HepG2 (cell line): ENCODE data around the gene PTPRF. TPM values are rescaled to one million over a fixed set of nuclear protein-coding genes. Genes with fewer than 3 reads are reported as not detected.

Source experiments
- ATAC-seq: fragments of 200-7000 bp; cut with Tn5 transposase; 3 replicates; pipeline ENCODE4 v1.9.1; 2020; ENCODE audit warnings: mild to moderate bottlenecking, moderate library complexity
- BruUV-seq: library from RNA; stranded (reverse); fragments of 400-500 nt; replicated peaks from 2 replicates; lab custom pipeline; 2021; lab: Mats Ljungman, UMichigan
- CTCF ChIA-PET: fragments of 300-600 bp; formaldehyde crosslinking; extraction: SDS; loops from one replicate; lab custom pipeline; 2021; ENCODE audit warnings: low total read pairs, inconsistent platforms, low intra/inter-chr PET ratio; lab: Yijun Ruan, JAX
- POLR2A ChIA-PET: fragments of 350-600 bp; sonication (Branson Sonifier 250); formaldehyde crosslinking; loops from one replicate; lab custom pipeline; 2020; ENCODE audit warnings: antibody characterized with exemption, inconsistent platforms; lab: Yijun Ruan, JAX
- DNase-seq: peaks from one replicate; pipeline ENCODE4 v3.0.0-alpha.2; 2015; ENCODE audit warnings: low spot score
- FAIRE-seq: peaks from 3 replicates; lab custom pipeline; 2011; peaks lifted over from hg19 to GRCh38; lab: Jason Lieb, UNC
- H2AFZ ChIP-seq: one replicate; pipeline ENCODE4 v1.6.1; 2011; ENCODE audit warnings: low read length, inconsistent platforms
- H3K27ac ChIP-seq: fragments of 300-600 bp; 3 replicates; pipeline ENCODE4 v1.8.0; 2011; ENCODE audit warnings: mixed run types, mild to moderate bottlenecking, mixed read lengths, low read length, inconsistent platforms; ENCODE audit not compliant: insufficient read depth; ENCODE audit errors: extremely low read length
- H3K27me3 ChIP-seq, 2 experiments: fragments of 200-600 bp in 1 of 2; 2 replicates in 1 of 2; 3 replicates in 1 of 2; pipeline versions ENCODE4 v1.6.0 to v1.8.0; 2011; ENCODE audit warnings: low read length in 2 of 2, mild to moderate bottlenecking in 2 of 2, moderate library complexity in 2 of 2, inconsistent platforms in 1 of 2; ENCODE audit not compliant: insufficient read depth in 2 of 2, control insufficient read depth in 1 of 2
- H3K36me3 ChIP-seq, 2 experiments: fragments of 200-600 bp in 1 of 2; replicated peaks in 1 of 2; 2 replicates in 1 of 2; 3 replicates in 1 of 2; pipeline versions ENCODE4 v1.5.1 to v1.8.0; 2011; ENCODE audit warnings: low read length in 2 of 2, inconsistent platforms in 1 of 2; ENCODE audit not compliant: insufficient read depth in 2 of 2, control insufficient read depth in 1 of 2
- H3K4me1 ChIP-seq: 2 replicates; pipeline ENCODE4 v1.5.1; 2012; ENCODE audit warnings: low read length, inconsistent platforms; ENCODE audit not compliant: insufficient read depth
- H3K4me2 ChIP-seq: 2 replicates; pipeline ENCODE4 v1.6.0; 2011; ENCODE audit warnings: low read depth, low read length, inconsistent platforms
- H3K4me3 ChIP-seq, 3 experiments: fragments of 200-600 bp in 1 of 3; sonication (generic), shearing (Covaris generic) in 1 of 3; replicated peaks in 1 of 3; 2 replicates each; pipeline ENCODE4 v1.5.1; 2011 to 2016; ENCODE audit warnings: low read length in 3 of 3, inconsistent platforms in 2 of 3, low read depth in 2 of 3, mild to moderate bottlenecking in 2 of 3, control low read depth in 1 of 3, mixed read lengths in 1 of 3; ENCODE audit not compliant: insufficient read depth in 1 of 3
- H3K79me2 ChIP-seq: one replicate; pipeline ENCODE4 v1.6.1; 2011; ENCODE audit warnings: low read length, inconsistent platforms; ENCODE audit not compliant: insufficient read depth
- H3K9ac ChIP-seq: 2 replicates; pipeline ENCODE4 v1.6.0; 2011; ENCODE audit warnings: mild to moderate bottlenecking, low read depth, low read length, inconsistent platforms; ENCODE audit not compliant: insufficient read depth
- H3K9me3 ChIP-seq: 2 replicates; pipeline ENCODE4 v1.5.1; 2012; ENCODE audit warnings: mild to moderate bottlenecking, low read length
- H4K20me1 ChIP-seq: 2 replicates; pipeline ENCODE4 v1.6.0; 2011; ENCODE audit warnings: inconsistent platforms, mild to moderate bottlenecking, low read length, moderate library complexity; ENCODE audit not compliant: insufficient read depth
- CENPBD1 ChIP-seq: sonication (generic); formaldehyde crosslinking; IDR thresholded peaks from 2 replicates; pipeline ENCODE4 v1.8.0; 2022; ENCODE audit warnings: missing genetic modification reagents, low read depth, mild to moderate bottlenecking, borderline replicate concordance
- HNRNPL ChIP-seq: fragments of 200-400 bp; formaldehyde crosslinking; IDR thresholded peaks from 2 replicates; pipeline ENCODE4 v1.6.1; 2017; ENCODE audit warnings: mild to moderate bottlenecking, low read depth, low read length
- ZNF263 ChIP-seq: sonication (generic); formaldehyde crosslinking; IDR thresholded peaks from 2 replicates; pipeline ENCODE4 v1.4.0; 2020; ENCODE audit warnings: missing genetic modification reagents
- ZNF558 ChIP-seq: sonication (generic); formaldehyde crosslinking; IDR thresholded peaks from 2 replicates; pipeline ENCODE4 v1.9.0; 2022; ENCODE audit warnings: mild to moderate bottlenecking, missing genetic modification reagents, borderline replicate concordance
- WGBS: methylation state at CpG from one replicate; pipeline ENCODE4 v1.1.6; 2017; ENCODE audit warnings: low lambda C conversion rate; 5-methylcytosine and 5-hydroxymethylcytosine counted together
- in situ Hi-C: cut with HindIII; loops from 2 replicates; pipeline ENCODE4 v1.10.0; 2017; ENCODE audit warnings: low pct_unique_long_range_greater_than_20kb; ENCODE audit not compliant: extremely low pct_ligation_motif_present
- intact Hi-C: fragments of 100-400 bp; cut with micrococcal nuclease; formaldehyde crosslinking; loops from one replicate; pipeline ENCODE4 v1.10.0; 2022; ENCODE audit not compliant: unreplicated experiment
- polyA plus RNA-seq, 8 experiments: library from polyadenylated mRNA; depleted of rRNA in 3 of 8; stranded (reverse) in 7 of 8; unstranded in 1 of 8; fragments of >200 nt; fragmentation: Illumina TruSeq in 4 of 8; extraction: Trizol in 4 of 8; gene quantifications; 2 replicates each; pipeline versions ENCODE4 v1.2.1 to v1.2.3, GENCODE V29; 2011 to 2016; ENCODE audit warnings: low read depth in 4 of 8, missing spikeins in 1 of 8, mixed read lengths in 1 of 8; ENCODE audit not compliant: insufficient read depth in 1 of 8
- total RNA-seq, 5 experiments: library from RNA; depleted of rRNA; stranded (reverse); fragments of >200 nt; fragmentation: Illumina TruSeq; extraction: Trizol; gene quantifications; 2 replicates each; pipeline ENCODE4 v1.2.3, GENCODE V29; 2016; ENCODE audit warnings: low read depth in 1 of 5
- TF ChIP-seq, protein P1 (sequence below): sonication (generic); formaldehyde crosslinking; conservative IDR thresholded peaks from 2 replicates; pipeline ENCODE4 v1.5.0; 2020; ENCODE audit warnings: missing genetic modification reagents

The PTPRF gene
- total and polyA plus RNA-seq, 2 of the 13 experiments (the other 11 are each of a cell fraction or from before 2014, with no cell fraction given), result 55.9 to 167 TPM

DNA sequence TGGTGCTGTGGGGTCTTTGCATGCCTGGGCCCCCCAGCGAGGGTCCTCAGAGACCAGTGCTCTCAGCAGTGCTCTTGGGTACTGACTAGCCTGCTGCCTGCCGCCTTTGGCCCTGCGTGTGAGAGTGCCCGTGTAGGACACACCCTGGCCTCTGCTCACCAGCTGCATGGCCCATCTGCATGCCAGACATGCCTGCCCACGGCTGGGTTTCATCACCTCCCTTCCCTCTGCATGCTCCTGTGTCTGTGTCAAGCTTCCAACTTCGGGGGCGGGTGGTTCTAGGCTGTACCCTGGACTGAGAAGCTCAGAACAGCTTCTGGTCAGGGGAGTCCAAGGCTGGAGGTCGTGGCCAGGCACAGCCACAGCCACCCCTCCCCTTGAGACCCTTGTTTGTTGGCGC is 56.9 kb downstream of the PTPRF start:
- FAIRE-seq (no peak), ATAC-seq (no peak), DNase-seq (no peak)
- no peak overlapping the region for H3K9ac ChIP-seq
- peaks cover 7% of the 10 kb centered on the region; the same call in 1 of the 2 replicates for H4K20me1 ChIP-seq
- H3K27me3 ChIP-seq, result no peaks in the 10 kb centered on the region
- intact Hi-C loops (no loop called here), in situ Hi-C loops (loop anchor here (5.0 kb wide), 1 partner anchor 60 kb away; no protein-coding TSS in a partner anchor)
- H3K4me1 ChIP-seq, result no peaks in the 10 kb centered on the region
- H2AFZ ChIP-seq, result no peak overlapping the region
- CTCF ChIA-PET, result no interaction called here
- no peak overlapping the region for H3K4me3 ChIP-seq
- TF ChIP-seq CENPBD1 (CRISPR knock-in tag), result no peak
- TF ChIP-seq ZNF263 (CRISPR knock-in tag), result no peak
- TF ChIP-seq, protein P1, sequence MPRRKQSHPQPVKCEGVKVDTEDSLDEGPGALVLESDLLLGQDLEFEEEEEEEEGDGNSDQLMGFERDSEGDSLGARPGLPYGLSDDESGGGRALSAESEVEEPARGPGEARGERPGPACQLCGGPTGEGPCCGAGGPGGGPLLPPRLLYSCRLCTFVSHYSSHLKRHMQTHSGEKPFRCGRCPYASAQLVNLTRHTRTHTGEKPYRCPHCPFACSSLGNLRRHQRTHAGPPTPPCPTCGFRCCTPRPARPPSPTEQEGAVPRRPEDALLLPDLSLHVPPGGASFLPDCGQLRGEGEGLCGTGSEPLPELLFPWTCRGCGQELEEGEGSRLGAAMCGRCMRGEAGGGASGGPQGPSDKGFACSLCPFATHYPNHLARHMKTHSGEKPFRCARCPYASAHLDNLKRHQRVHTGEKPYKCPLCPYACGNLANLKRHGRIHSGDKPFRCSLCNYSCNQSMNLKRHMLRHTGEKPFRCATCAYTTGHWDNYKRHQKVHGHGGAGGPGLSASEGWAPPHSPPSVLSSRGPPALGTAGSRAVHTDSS, result no peak
- H3K4me2 ChIP-seq, result no peak overlapping the region
- H3K79me2 ChIP-seq, result no peaks in the 10 kb centered on the region
- no CpG with 5 or more reads among the region's 9 CpGs for WGBS
- POLR2A ChIA-PET, result no interaction called here
- H3K36me3 ChIP-seq, result peaks cover 29 to 87% of the 10 kb centered on the region in 2 experiments
- no peaks in the 10 kb centered on the region for H3K9me3 ChIP-seq
- no peak overlapping the region for H3K27ac ChIP-seq
- no TSS peak for BruUV-seq

GRCh38 chr1:43588592-43588991 is 57.9 kb downstream of the PTPRF start:
- H4K20me1 ChIP-seq, result peaks cover 7% of the 10 kb centered on the region; the same call in 1 of the 2 replicates
- no peaks in the 10 kb centered on the region for H3K79me2 ChIP-seq
- ATAC-seq, result no peak
- FAIRE-seq, result no peak
- H3K4me1 ChIP-seq, result no peaks in the 10 kb centered on the region
- TF ChIP-seq HNRNPL (0 out of 2 replicates have a peak, but pooled peaks have one; percentile 19), ZNF558 (CRISPR knock-in tag) (no peak)
- ChIA-PET CTCF (no interaction called here), POLR2A (no interaction called here)
- no peaks in the 10 kb centered on the region for H3K9me3 ChIP-seq
- DNase-seq, result no peak
- no peaks in the 10 kb centered on the region for H3K27me3 ChIP-seq
- WGBS, result 100% methylated on average over 7 of the region's 18 CpGs
- H3K4me3 ChIP-seq, result no peak overlapping the region
- BruUV-seq, result no TSS peak
- peaks cover 37 to 86% of the 10 kb centered on the region in 2 experiments for H3K36me3 ChIP-seq
- in situ Hi-C loops, result loop anchor here (5.0 kb wide), 1 partner anchor 61 kb away; no protein-coding TSS in a partner anchor
- H2AFZ ChIP-seq, result no peak overlapping the region
- no peak overlapping the region for H3K9ac ChIP-seq
- H3K4me2 ChIP-seq, result no peak overlapping the region
- no peak overlapping the region for H3K27ac ChIP-seq
- intact Hi-C loops, result no loop called here
